ENCODE results near the gene TECR. TPM values are rescaled to one million over a fixed set of nuclear protein-coding genes. Genes with fewer than 3 reads are reported as not detected.

Gene TECR
- total RNA-seq, 1 donor from 2014 or later, result 186 TPM

- H3K9me3 Mint-ChIP-seq (ENCODE audit: low read depth), result no peaks in the 10 kb centered on the region
- H3K4me3 Mint-ChIP-seq (ENCODE audit: low read depth), result peak overlapping the region; percentile 84
- peaks cover 17% of the 10 kb centered on the region for H3K4me1 Mint-ChIP-seq (ENCODE audit: low read depth)
- no peaks in the 10 kb centered on the region for H3K27me3 Mint-ChIP-seq
- no peak for TF ChIP-seq CTCF (IDR thresholded peaks at IDR 0.05; ENCODE audit: unreplicated experiment)
- H3K36me3 Mint-ChIP-seq (ENCODE audit: insufficient read depth), result peaks cover 10% of the 10 kb centered on the region
- no peak for DNase-seq (ENCODE audit: low spot score, unreplicated experiment)
- no peak overlapping the region for H3K27ac Mint-ChIP-seq
These were observed 33.7 kb upstream of the TECR start for GRCh38 chr19:14495672-14496028.

GRCh38 chr19:14496029-14496833 lies 33.2 kb upstream of the TECR start, which contains the start of gene GIPC1:
Gene GIPC1, minus strand, starts transcription at chr19:14496127. Its CDS starts 13,151 bp downstream, at chr19:14482976.
- DNase-seq (ENCODE audit: low spot score, unreplicated experiment), result peak; percentile 97
- peak within 1 kb of the TSS; percentile 84 for H3K4me3 Mint-ChIP-seq (ENCODE audit: low read depth)
- H3K9me3 Mint-ChIP-seq (ENCODE audit: low read depth), result no peaks in the 10 kb centered on the region
- H3K4me1 Mint-ChIP-seq (ENCODE audit: low read depth), result peaks cover 17% of the 10 kb centered on the region
- no peak for TF ChIP-seq CTCF (IDR thresholded peaks at IDR 0.05; ENCODE audit: unreplicated experiment)
- H3K36me3 Mint-ChIP-seq (ENCODE audit: insufficient read depth), result peaks cover 10% of the 10 kb centered on the region
- H3K27me3 Mint-ChIP-seq, result no peaks in the 10 kb centered on the region
- peak within 1 kb of the TSS; percentile 94 for H3K27ac Mint-ChIP-seq

GRCh38 chr19:14496834-14497227 lies 32.6 kb upstream of the TECR start:
- no peaks in the 10 kb centered on the region for H3K9me3 Mint-ChIP-seq (ENCODE audit: low read depth)
- H3K36me3 Mint-ChIP-seq (ENCODE audit: insufficient read depth), result peaks cover 7% of the 10 kb centered on the region
- peak overlapping the region; percentile 52 for H3K4me3 Mint-ChIP-seq (ENCODE audit: low read depth)
- TF ChIP-seq CTCF (IDR thresholded peaks at IDR 0.05; ENCODE audit: unreplicated experiment), result no peak
- H3K27me3 Mint-ChIP-seq, result no peaks in the 10 kb centered on the region
- DNase-seq (ENCODE audit: low spot score, unreplicated experiment), result no peak
- H3K4me1 Mint-ChIP-seq (ENCODE audit: low read depth), result peaks cover 17% of the 10 kb centered on the region
- H3K27ac Mint-ChIP-seq, result peak overlapping the region; percentile 94

GRCh38 chr19:14497228-14497921 lies 32.0 kb upstream of the TECR start:
- TF ChIP-seq CTCF (IDR thresholded peaks at IDR 0.05; ENCODE audit: unreplicated experiment), result no peak
- Mint-ChIP-seq H3K9me3 (ENCODE audit: low read depth) (no peaks in the 10 kb centered on the region), H3K4me3 (ENCODE audit: low read depth) (peak overlapping the region; percentile 52), H3K27me3 (no peaks in the 10 kb centered on the region), H3K27ac (peak overlapping the region; percentile 94), H3K36me3 (ENCODE audit: insufficient read depth) (peaks cover 6% of the 10 kb centered on the region), H3K4me1 (ENCODE audit: low read depth) (peaks cover 18% of the 10 kb centered on the region)
- DNase-seq (ENCODE audit: low spot score, unreplicated experiment), result no peak

GRCh38 chr19:14502334-14503092 lies 26.9 kb upstream of the TECR start:
- H3K4me1 Mint-ChIP-seq (ENCODE audit: low read depth), result peaks cover 20% of the 10 kb centered on the region
- no peak overlapping the region for H3K27ac Mint-ChIP-seq
- no peaks in the 10 kb centered on the region for H3K9me3 Mint-ChIP-seq (ENCODE audit: low read depth)
- H3K4me3 Mint-ChIP-seq (ENCODE audit: low read depth), result no peak overlapping the region
- no peak for DNase-seq (ENCODE audit: low spot score, unreplicated experiment)
- H3K27me3 Mint-ChIP-seq, result no peaks in the 10 kb centered on the region
- H3K36me3 Mint-ChIP-seq (ENCODE audit: insufficient read depth), result no peaks in the 10 kb centered on the region
- TF ChIP-seq CTCF (IDR thresholded peaks at IDR 0.05; ENCODE audit: unreplicated experiment), result no peak
